A549 (cell line): ENCODE results near the gene APOL3. TPM values are rescaled to one million over a fixed set of nuclear protein-coding genes. Genes with fewer than 3 reads are reported as not detected.
A peak's percentile ranks its signal among the peaks of the same experiment; 100 is the strongest.
"Not testable (repeated sequence)": the region's sequence is repeated elsewhere in the genome, so short reads cannot be mapped to it uniquely, and the experiment has no call there.

Experiments
- ATAC-seq, 2 experiments: fragments of 200-7000 bp in 1 of 2; fragments of >200 bp in 1 of 2; cut with Nextera tagmentation in 1 of 2; cut with Tn5 transposase in 1 of 2; 3 replicates each; pipeline versions ENCODE4 v1.8.0 to v1.9.1; 2018 to 2020; ENCODE audit warnings: mild to moderate bottlenecking in 1 of 2, moderate library complexity in 1 of 2
- CTCF ChIA-PET: fragments of 300-600 bp; sonication (Branson Sonifier 250); formaldehyde crosslinking; extraction: SDS; loops from one replicate; lab custom pipeline; 2021; ENCODE audit warnings: antibody characterized with exemption, inconsistent platforms; lab: Yijun Ruan, JAX
- POLR2A ChIA-PET: fragments of 350-600 bp; formaldehyde crosslinking; extraction: SDS; loops from one replicate; lab custom pipeline; 2021; ENCODE audit warnings: antibody characterized with exemption, inconsistent platforms; lab: Yijun Ruan, JAX
- DNase-seq, 2 experiments: peaks; one replicate each; pipeline versions ENCODE4 v3.0.0 to v3.0.0-alpha.2; 2011 to 2016; ENCODE audit warnings: low read depth in 1 of 2, low spot score in 1 of 2
- FAIRE-seq: peaks from 2 replicates; lab custom pipeline; 2011; peaks lifted over from hg19 to GRCh38; lab: Jason Lieb, UNC
- H3K27ac ChIP-seq, 2 experiments: fragments of >200 bp; sonication (Bioruptor Twin); formaldehyde crosslinking; 3 replicates each; pipeline ENCODE4 v1.5.1; 2016 to 2017
- H3K4me1 ChIP-seq: fragments of >200 bp; sonication (Bioruptor Twin); formaldehyde crosslinking; 3 replicates; pipeline ENCODE4 v1.6.1; 2016
- H3K4me2 ChIP-seq: fragments of >200 bp; sonication (Bioruptor Twin); formaldehyde crosslinking; 3 replicates; pipeline ENCODE4 v1.6.1; 2016
- H3K4me3 ChIP-seq: fragments of >200 bp; sonication (Bioruptor Twin); formaldehyde crosslinking; 3 replicates; pipeline ENCODE4 v1.5.1; 2016
- H3K9me3 ChIP-seq: fragments of >200 bp; sonication (Bioruptor Twin); formaldehyde crosslinking; 3 replicates; pipeline ENCODE4 v1.6.1; 2016
- CBX8 ChIP-seq: fragments of 200-600 bp; sonication (generic); IDR thresholded peaks from 2 replicates; pipeline ENCODE4 v1.6.1; 2016
- CEBPB ChIP-seq, 2 experiments: fragments of >200 bp in 1 of 2; sonication (Bioruptor Twin) in 1 of 2; formaldehyde crosslinking in 1 of 2; IDR thresholded peaks; 2 replicates each; pipeline ENCODE4 v1.6.1; 2012 to 2016
- EHF ChIP-seq: fragments of 250-450 bp; sonication (Bioruptor Pico); IDR thresholded peaks from 2 replicates; pipeline ENCODE4 v1.5.0; 2020; ENCODE audit warnings: mild to moderate bottlenecking
- EHMT2 ChIP-seq: fragments of 200-600 bp; sonication (generic); IDR thresholded peaks from 2 replicates; pipeline ENCODE4 v1.6.1; 2016; ENCODE audit warnings: antibody characterized with exemption, low read depth, mild to moderate bottlenecking, moderate library complexity
- FOSB ChIP-seq: fragments of 250-450 bp; sonication (Bioruptor Pico); IDR thresholded peaks from 2 replicates; pipeline ENCODE4 v1.5.0; 2020; ENCODE audit warnings: mild to moderate bottlenecking, moderate library complexity
- FOSL2 ChIP-seq, 2 experiments: fragments of 450-650 bp in 1 of 2; fragments of >200 bp in 1 of 2; sonication (Bioruptor Twin) in 1 of 2; formaldehyde crosslinking; IDR thresholded peaks; 2 replicates each; pipeline versions ENCODE4 v1.5.0 to v1.6.1; 2016 to 2020; ENCODE audit warnings: mild to moderate bottlenecking in 1 of 2, moderate library complexity in 1 of 2
- GATA3 ChIP-seq: IDR thresholded peaks from 2 replicates; pipeline ENCODE4 v1.6.1; 2012; ENCODE audit warnings: borderline replicate concordance
- HEYL ChIP-seq: fragments of 250-450 bp; sonication (Bioruptor Pico); IDR thresholded peaks from 2 replicates; pipeline ENCODE4 v1.8.0; 2021; ENCODE audit warnings: mild to moderate bottlenecking, moderate library complexity
- HMGXB4 ChIP-seq: fragments of 250-450 bp; sonication (Bioruptor Pico); IDR thresholded peaks from 2 replicates; pipeline ENCODE4 v1.5.0; 2021; ENCODE audit warnings: mild to moderate bottlenecking, moderate library complexity, borderline replicate concordance
- HOXA7 ChIP-seq: fragments of 250-450 bp; sonication (Bioruptor Pico); IDR thresholded peaks from 2 replicates; pipeline ENCODE4 v1.5.0; 2020; ENCODE audit warnings: mild to moderate bottlenecking, moderate library complexity
- JUNB ChIP-seq: fragments of >200 bp; sonication (Bioruptor Twin); formaldehyde crosslinking; IDR thresholded peaks from 2 replicates; pipeline ENCODE4 v1.6.1; 2016
- NFE2L2 ChIP-seq: fragments of 150-350 bp; conservative IDR thresholded peaks from 2 replicates; pipeline ENCODE4 v1.6.1; 2014; ENCODE audit warnings: low read length
- NPAS2 ChIP-seq: fragments of 250-450 bp; sonication (Bioruptor Pico); IDR thresholded peaks from 2 replicates; pipeline ENCODE4 v1.8.0; 2022; ENCODE audit warnings: mild to moderate bottlenecking, moderate library complexity, borderline replicate concordance
- NR3C1 ChIP-seq: fragments of >200 bp; sonication (Bioruptor Twin); formaldehyde crosslinking; IDR thresholded peaks from 3 replicates; pipeline ENCODE4 v1.6.1; 2017
- POLR2A ChIP-seq: IDR thresholded peaks from 2 replicates; pipeline ENCODE4 v1.6.1; 2012; ENCODE audit warnings: mild to moderate bottlenecking, low read length
- RAD21 ChIP-seq, 2 experiments: fragments of >200 bp in 1 of 2; sonication (Bioruptor Twin) in 1 of 2; formaldehyde crosslinking in 1 of 2; IDR thresholded peaks in 1 of 2; conservative IDR thresholded peaks in 1 of 2; 2 replicates in 1 of 2; 3 replicates in 1 of 2; pipeline ENCODE4 v1.6.1; 2012 to 2018; ENCODE audit warnings: inconsistent platforms in 1 of 2
- RNF2 ChIP-seq: fragments of 200-600 bp; sonication (generic); IDR thresholded peaks from 2 replicates; pipeline ENCODE4 v1.6.1; 2016; ENCODE audit warnings: low read depth, mild to moderate bottlenecking, antibody characterized with exemption, moderate library complexity, borderline replicate concordance
- SMC3 ChIP-seq: fragments of >200 bp; sonication (Bioruptor Twin); formaldehyde crosslinking; IDR thresholded peaks from 3 replicates; pipeline ENCODE4 v1.6.1; 2018; ENCODE audit warnings: inconsistent platforms
- TFCP2L1 ChIP-seq: fragments of 250-450 bp; sonication (Bioruptor Pico); IDR thresholded peaks from 2 replicates; pipeline ENCODE4 v1.5.0; 2021; ENCODE audit warnings: mild to moderate bottlenecking
- TP53 ChIP-seq: fragments of 250-450 bp; sonication (Bioruptor Pico); IDR thresholded peaks from 2 replicates; pipeline ENCODE4 v1.5.0; 2021; ENCODE audit warnings: mild to moderate bottlenecking, moderate library complexity
- ZSCAN20 ChIP-seq: fragments of 250-450 bp; sonication (Bioruptor Pico); IDR thresholded peaks from 2 replicates; pipeline ENCODE4 v1.8.0; 2022; ENCODE audit warnings: mild to moderate bottlenecking, moderate library complexity
- WGBS: methylation state at CpG from one replicate; pipeline ENCODE4 v1.1.6; 2017; ENCODE audit errors: missing lambda C conversion rate; 5-methylcytosine and 5-hydroxymethylcytosine counted together
- polyA plus RNA-seq, 4 experiments: library from polyadenylated mRNA; depleted of rRNA in 3 of 4; stranded (reverse); fragments of >200 nt; fragmentation: RNase III in 1 of 4; extraction: RNeasy Plus Mini Kit Qiagen cat#74134 plus additional on column Dnase treatment in 1 of 4; gene quantifications; 2 replicates in 3 of 4; 3 replicates in 1 of 4; pipeline ENCODE4 v1.2.3, GENCODE V29; 2011 to 2017

The APOL3 gene
- polyA plus RNA-seq, 2 of the 4 experiments (the other 2 are of a cell fraction), result not detected

GRCh38 chr22:36162127-36163034 lies 1.8 kb upstream of the APOL3 start:
- DNase-seq (no peak), FAIRE-seq (no peak), ATAC-seq (no peak)
- no peaks in the 10 kb centered on the region for H3K9me3 ChIP-seq
- WGBS, result 70% methylated on average over 6 of the region's 6 CpGs
- ChIA-PET POLR2A (no interaction called here), CTCF (interaction anchor here (0.8 to 2.5 kb wide), 4 partner anchors 11 to 18 kb away, joined by 3 to 10 read pairs (median 4); no protein-coding TSS in a partner anchor)
- H3K4me2 ChIP-seq, result no peak overlapping the region
- H3K4me3 ChIP-seq, result no peak overlapping the region
- no peak overlapping the region for H3K27ac ChIP-seq
- no peaks in the 10 kb centered on the region for H3K4me1 ChIP-seq
- TF ChIP-seq HOXA7 (no peak), SMC3 (no peak), ZSCAN20 (CRISPR knock-in tag) (no peak), EHF (no peak), TFCP2L1 (CRISPR knock-in tag) (no peak), NPAS2 (no peak), CEBPB (IDR thresholded peaks at IDR 0.05) (no peak), FOSL2 (IDR thresholded peaks at IDR 0.05) (no peak), FOSL2 (CRISPR knock-in tag; IDR thresholded peaks at IDR 0.05) (no peak), JUNB (no peak), GATA3 (no peak), EHMT2 (no peak), HMGXB4 (CRISPR knock-in tag) (no peak), FOSB (CRISPR knock-in tag) (no peak), NR3C1 (no peak), CBX8 (no peak), RNF2 (no peak), RAD21 (conservative IDR thresholded peaks at IDR 0.05 in 1 of 2, IDR thresholded peaks at IDR 0.05 in 1 of 2) (no peak), POLR2A (no peak)
- TF ChIP-seq, all 56 proteins: peak for 0

- FAIRE-seq, DNase-seq, H3K4me2 ChIP-seq, ATAC-seq, H3K4me3 ChIP-seq, H3K9me3 ChIP-seq, H3K27ac ChIP-seq, POLR2A ChIA-PET, H3K4me1 ChIP-seq: not testable (repeated sequence)
- CTCF ChIA-PET, result interaction anchor here (2.5 kb wide), 1 partner anchor 16 kb away, joined by 10 read pairs; no protein-coding TSS in a partner anchor
- 73% methylated on average over 5 of the region's 5 CpGs for WGBS
Measured at GRCh38 chr22:36161793-36162126, 1.2 kb upstream of the APOL3 start.

GRCh38 chr22:36156515-36157419 lies 3.8 kb downstream of the APOL3 start:
- POLR2A ChIA-PET, result no interaction called here

More at GRCh38 chr22:36156515-36157419, 3.8 kb downstream of the APOL3 start:
- Histone ChIP-seq H3K4me1 (no peaks in the 10 kb centered on the region), H3K4me3 (no peak overlapping the region), H3K4me2 (peak overlapping the region; percentile 33), H3K9me3 (0 out of 3 replicates have a peak, but pooled peaks cover 3% of the 10 kb centered on the region), H3K27ac (peak overlapping the region in 1 of 2 experiments; percentile 26; a peak in 1 of 6 replicates)
- TF ChIP-seq HEYL (CRISPR knock-in tag), result no peak
- no peak for TF ChIP-seq TP53 (CRISPR knock-in tag)
- TF ChIP-seq NFE2L2, result no peak
- WGBS, result 79% methylated on average over 14 of the region's 15 CpGs
- ATAC-seq, result no peak
- CTCF ChIA-PET, result interaction anchor here (0.6 kb wide), 1 partner anchor 16 kb away, joined by 3 read pairs; no protein-coding TSS in a partner anchor
- DNase-seq, result no peak
- FAIRE-seq, result no peak
